GM18505 (cell line): ENCODE data around the gene FREY1.
"Not testable (repeated sequence)": the region's sequence is repeated elsewhere in the genome, so short reads cannot be mapped to it uniquely, and the experiment has no call there.

Experiments
- ATAC-seq: cut with Tn5 transposase; IDR thresholded peaks from one replicate; pipeline ENCODE4 v1.9.1; 2021; ENCODE audit not compliant: unreplicated experiment
- POLR2A ChIP-seq: IDR thresholded peaks from 4 replicates; pipeline ENCODE4 v1.6.1; 2011; ENCODE audit warnings: borderline replicate concordance; ENCODE audit not compliant: insufficient read depth, insufficient read length; ENCODE audit errors: extremely low read depth

The FREY1 gene

DNA sequence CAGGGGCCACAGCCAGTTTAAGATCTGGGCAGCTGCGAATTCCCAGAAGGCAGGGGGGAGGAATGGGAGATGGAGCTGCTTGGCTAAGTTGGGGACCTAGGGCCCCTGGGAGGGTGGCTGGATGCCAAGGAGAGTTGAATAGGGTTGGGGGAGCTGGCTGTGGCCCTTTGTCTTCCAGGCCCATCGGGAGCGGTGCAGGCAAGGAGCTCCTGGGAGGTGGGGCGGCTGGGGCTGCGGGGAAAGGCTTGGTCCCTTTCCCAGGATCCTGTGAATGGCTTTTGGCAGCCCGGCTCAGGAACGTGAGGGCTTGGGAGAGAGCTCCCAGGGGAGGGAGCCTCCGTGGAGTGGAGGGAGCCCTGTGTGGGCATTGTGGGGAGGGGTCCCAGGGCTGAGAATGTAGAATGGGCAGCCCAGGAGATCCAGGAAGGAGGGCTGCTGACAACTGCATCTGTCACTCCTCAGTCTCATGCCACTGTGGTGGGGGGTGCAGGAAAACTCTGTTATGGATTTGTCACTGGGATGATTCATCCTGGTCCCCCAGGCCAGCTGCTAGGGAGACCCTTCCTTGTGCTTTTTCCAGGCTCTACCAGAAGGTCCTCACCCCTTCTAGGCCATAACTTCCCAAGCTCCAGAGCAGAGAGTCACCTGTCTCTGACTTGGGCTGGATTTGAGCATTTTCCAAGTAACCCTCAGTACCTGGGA is 6.0 kb downstream of the FREY1 start:
- no peak for TF ChIP-seq POLR2A
- ATAC-seq: no peak

DNA sequence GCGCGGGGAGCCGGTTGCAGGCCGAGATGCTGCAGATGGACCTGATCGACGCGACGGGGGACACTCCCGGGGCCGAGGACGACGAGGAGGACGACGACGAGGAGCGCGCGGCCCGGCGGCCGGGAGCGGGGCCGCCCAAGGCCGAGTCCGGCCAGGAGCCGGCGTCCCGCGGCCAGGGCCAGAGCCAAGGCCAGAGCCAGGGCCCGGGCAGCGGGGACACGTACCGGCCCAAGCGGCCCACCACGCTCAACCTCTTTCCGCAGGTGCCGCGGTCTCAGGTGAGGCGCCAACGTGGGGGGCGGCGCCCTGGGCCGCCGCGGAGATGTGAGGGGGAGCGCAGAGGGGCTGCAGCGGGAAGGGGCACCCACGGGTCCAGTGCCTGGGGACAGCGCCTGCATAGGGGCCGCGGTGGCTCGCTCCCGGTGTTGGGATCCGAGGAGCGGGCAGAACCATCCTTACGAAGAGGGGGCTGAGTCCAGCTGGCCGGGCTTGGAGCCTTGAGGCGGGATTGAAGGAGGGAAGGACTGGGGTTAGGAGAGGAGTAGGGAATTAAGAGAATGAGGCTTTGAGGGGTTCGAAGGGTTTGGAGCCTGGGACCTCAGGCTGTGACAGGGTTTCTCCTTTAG is 6.8 kb downstream of the FREY1 start:
- not testable (repeated sequence) for ATAC-seq

GRCh38 chr11:45899448-45900174 is 7.5 kb downstream of the FREY1 start:
- no peak for TF ChIP-seq POLR2A
- peak; percentile 69 for ATAC-seq

DNA sequence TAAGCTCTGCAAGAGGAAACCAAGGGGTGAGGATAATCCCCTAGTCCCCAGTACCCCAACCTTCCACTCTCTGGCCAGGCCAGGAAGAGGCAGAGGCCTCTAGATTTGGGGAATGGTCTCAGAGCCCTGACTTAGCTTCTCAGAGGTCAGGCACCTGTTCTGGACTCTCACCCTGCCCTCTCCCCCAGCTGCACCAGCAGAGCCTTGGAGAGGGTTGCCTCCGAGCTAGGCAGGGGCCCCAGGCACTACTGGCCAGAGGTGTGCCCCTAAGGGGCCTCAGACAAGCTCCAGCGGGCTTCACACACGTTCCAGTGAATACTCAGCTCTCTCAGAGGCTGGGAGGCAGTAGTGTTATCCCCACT is 8.0 kb downstream of the FREY1 start:
- no peak for TF ChIP-seq POLR2A
- no peak for ATAC-seq

- no peak for TF ChIP-seq POLR2A
- no peak for ATAC-seq
These were observed 9.5 kb downstream of the FREY1 start for GRCh38 chr11:45897556-45897955.

- ATAC-seq: no peak
- TF ChIP-seq POLR2A: no peak
These were observed 10.6 kb downstream of the FREY1 start for GRCh38 chr11:45896422-45896984.

- ATAC-seq: no peak
- TF ChIP-seq POLR2A: no peak
These were observed 11.4 kb downstream of the FREY1 start for GRCh38 chr11:45895553-45896259.

GRCh38 chr11:45894555-45895247 is 12.4 kb downstream of the FREY1 start:
- no peak for TF ChIP-seq POLR2A
- no peak for ATAC-seq

DNA sequence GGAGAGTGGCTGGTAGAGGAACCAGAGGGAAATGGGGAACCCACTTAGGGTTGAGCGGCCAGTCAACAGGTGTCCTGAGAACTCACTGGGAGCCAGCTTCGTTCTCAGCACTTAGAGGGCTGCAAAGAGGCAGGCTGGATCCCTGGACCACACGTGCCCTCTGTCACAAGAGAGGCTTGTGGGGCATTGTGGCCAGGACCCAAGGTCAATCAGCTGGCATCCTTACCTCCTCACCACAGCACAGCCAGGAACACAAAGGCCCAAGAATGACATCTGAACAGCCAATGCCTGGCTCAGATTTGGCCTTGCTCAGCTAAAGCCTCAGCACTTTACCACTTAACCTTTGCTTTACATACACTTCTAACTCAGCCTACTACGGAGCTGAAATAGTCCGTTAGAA is 14.2 kb downstream of the FREY1 start:
- TF ChIP-seq POLR2A: no peak
- ATAC-seq: no peak

GRCh38 chr11:45890886-45891550 is 16.1 kb downstream of the FREY1 start:
- no peak for TF ChIP-seq POLR2A
- no peak for ATAC-seq

GRCh38 chr11:45889966-45890365 is 17.1 kb downstream of the FREY1 start:
- ATAC-seq: no peak
- TF ChIP-seq POLR2A: no peak

- ATAC-seq: no peak
- no peak for TF ChIP-seq POLR2A
These were observed 17.5 kb downstream of the FREY1 start for GRCh38 chr11:45889555-45889954.
